Measurements from ENCODE around the gene ZBTB20. TPM values are rescaled to one million over a fixed set of nuclear protein-coding genes. Genes with fewer than 3 reads are reported as not detected.

ZBTB20 gene
- total and polyA plus RNA-seq, 2 donors (not counting 1 experiment from before 2014, with no cell fraction given) = 4.0 to 22.5 TPM

DNA sequence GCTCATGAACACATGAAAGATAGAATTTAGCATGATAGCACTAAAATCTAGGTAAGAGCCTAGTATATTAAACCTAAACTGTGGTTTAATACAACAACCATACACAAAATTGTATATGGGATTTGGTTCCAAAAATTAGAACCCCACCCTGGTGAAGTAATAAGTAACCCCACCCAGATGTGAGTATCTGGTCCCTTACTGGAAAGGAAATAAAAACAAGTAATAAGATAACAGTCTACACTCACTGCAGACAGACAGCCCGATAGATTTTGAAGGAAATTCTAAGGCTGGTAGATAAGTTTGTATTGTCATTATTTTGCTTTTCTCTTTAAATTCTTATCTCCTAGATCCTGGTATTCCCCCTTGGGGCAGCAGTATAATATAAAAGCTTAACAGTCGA is 184.9 kb downstream of the ZBTB20 start:
- no peak overlapping the region for H3K27ac ChIP-seq (ENCODE audit: insufficient read depth, low read length)
- H3K27me3 ChIP-seq (ENCODE audit: control insufficient read depth, insufficient read depth, low read length) = no peaks in the 10 kb centered on the region
- H3K79me2 ChIP-seq (ENCODE audit: control insufficient read depth, insufficient read depth, low read length) = no peaks in the 10 kb centered on the region
- H3K36me3 ChIP-seq (ENCODE audit: control insufficient read depth, insufficient read depth, low read length) = no peaks in the 10 kb centered on the region
- H3K4me3 ChIP-seq (replicated peaks in 1 of 4; ENCODE audit: control extremely low read depth in 1 of 4, insufficient read depth in 1 of 4, low read depth in 3 of 4, low read length in 4 of 4) = no peak overlapping the region
- no peaks in the 10 kb centered on the region for H3K4me1 ChIP-seq (ENCODE audit: control insufficient read depth, extremely low read depth, insufficient read depth, low read length)
- H3K4me2 ChIP-seq (ENCODE audit: extremely low read depth, insufficient read depth, low read length) = no peak overlapping the region
- TF ChIP-seq, protein P1, sequence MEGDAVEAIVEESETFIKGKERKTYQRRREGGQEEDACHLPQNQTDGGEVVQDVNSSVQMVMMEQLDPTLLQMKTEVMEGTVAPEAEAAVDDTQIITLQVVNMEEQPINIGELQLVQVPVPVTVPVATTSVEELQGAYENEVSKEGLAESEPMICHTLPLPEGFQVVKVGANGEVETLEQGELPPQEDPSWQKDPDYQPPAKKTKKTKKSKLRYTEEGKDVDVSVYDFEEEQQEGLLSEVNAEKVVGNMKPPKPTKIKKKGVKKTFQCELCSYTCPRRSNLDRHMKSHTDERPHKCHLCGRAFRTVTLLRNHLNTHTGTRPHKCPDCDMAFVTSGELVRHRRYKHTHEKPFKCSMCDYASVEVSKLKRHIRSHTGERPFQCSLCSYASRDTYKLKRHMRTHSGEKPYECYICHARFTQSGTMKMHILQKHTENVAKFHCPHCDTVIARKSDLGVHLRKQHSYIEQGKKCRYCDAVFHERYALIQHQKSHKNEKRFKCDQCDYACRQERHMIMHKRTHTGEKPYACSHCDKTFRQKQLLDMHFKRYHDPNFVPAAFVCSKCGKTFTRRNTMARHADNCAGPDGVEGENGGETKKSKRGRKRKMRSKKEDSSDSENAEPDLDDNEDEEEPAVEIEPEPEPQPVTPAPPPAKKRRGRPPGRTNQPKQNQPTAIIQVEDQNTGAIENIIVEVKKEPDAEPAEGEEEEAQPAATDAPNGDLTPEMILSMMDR (conservative IDR thresholded peaks at IDR 0.05 in 1 of 2, IDR thresholded peaks at IDR 0.05 in 1 of 2; ENCODE audit: low read depth in 1 of 2, low read length in 2 of 2) = no peak
- TF ChIP-seq EZH2 (IDR thresholded peaks at IDR 0.05; ENCODE audit: low read length, missing control alignments) = no peak
- H2AFZ ChIP-seq (ENCODE audit: low read length) = no peak overlapping the region
- no peak overlapping the region for H3K9ac ChIP-seq (ENCODE audit: insufficient read depth, low read length)
- H3K9me3 ChIP-seq (ENCODE audit: control insufficient read depth, insufficient read depth, low read depth, low read length) = no peaks in the 10 kb centered on the region
- no peak for DNase-seq (ENCODE audit: low read depth in 2 of 2)
- no peaks in the 10 kb centered on the region for H4K20me1 ChIP-seq (ENCODE audit: control insufficient read depth, extremely low read depth, insufficient read depth, low read length)

DNA sequence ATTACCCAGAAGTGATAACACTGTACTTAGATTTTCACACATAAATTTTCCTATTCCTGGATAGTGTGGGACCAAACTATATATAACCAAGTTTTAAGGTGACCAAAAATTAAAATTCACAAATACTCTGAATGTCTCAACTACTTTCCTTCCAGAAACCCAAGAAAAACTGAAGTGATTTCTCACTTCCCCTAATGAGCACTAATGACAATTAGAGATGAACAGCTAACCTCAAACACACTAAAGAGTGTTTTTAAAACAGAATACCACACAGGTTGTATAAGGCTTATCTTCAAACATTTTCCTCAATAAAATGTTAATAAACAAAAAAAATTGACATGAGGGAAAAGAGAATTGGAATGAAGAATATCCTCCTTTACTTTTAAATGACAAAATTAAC is 188.2 kb downstream of the ZBTB20 start:
- H3K9ac ChIP-seq (ENCODE audit: insufficient read depth, low read length) = no peak overlapping the region
- no peak overlapping the region for H3K4me3 ChIP-seq (replicated peaks in 1 of 4; ENCODE audit: control extremely low read depth in 1 of 4, insufficient read depth in 1 of 4, low read depth in 3 of 4, low read length in 4 of 4)
- H3K4me2 ChIP-seq (ENCODE audit: extremely low read depth, insufficient read depth, low read length) = no peak overlapping the region
- H3K27me3 ChIP-seq (ENCODE audit: control insufficient read depth, insufficient read depth, low read length) = no peaks in the 10 kb centered on the region
- H3K9me3 ChIP-seq (ENCODE audit: control insufficient read depth, insufficient read depth, low read depth, low read length) = no peaks in the 10 kb centered on the region
- no peaks in the 10 kb centered on the region for H3K36me3 ChIP-seq (ENCODE audit: control insufficient read depth, insufficient read depth, low read length)
- H3K4me1 ChIP-seq (ENCODE audit: control insufficient read depth, extremely low read depth, insufficient read depth, low read length) = no peaks in the 10 kb centered on the region
- H2AFZ ChIP-seq (ENCODE audit: low read length) = no peak overlapping the region
- no peak overlapping the region for H3K27ac ChIP-seq (ENCODE audit: insufficient read depth, low read length)
- no peaks in the 10 kb centered on the region for H4K20me1 ChIP-seq (ENCODE audit: control insufficient read depth, extremely low read depth, insufficient read depth, low read length)
- no peak for DNase-seq (ENCODE audit: low read depth in 2 of 2)
- TF ChIP-seq, protein P1 (conservative IDR thresholded peaks at IDR 0.05 in 1 of 2, IDR thresholded peaks at IDR 0.05 in 1 of 2; ENCODE audit: low read depth in 1 of 2, low read length in 2 of 2) = no peak
- no peak for TF ChIP-seq EZH2 (IDR thresholded peaks at IDR 0.05; ENCODE audit: low read length, missing control alignments)
- no peaks in the 10 kb centered on the region for H3K79me2 ChIP-seq (ENCODE audit: control insufficient read depth, insufficient read depth, low read length)

DNA sequence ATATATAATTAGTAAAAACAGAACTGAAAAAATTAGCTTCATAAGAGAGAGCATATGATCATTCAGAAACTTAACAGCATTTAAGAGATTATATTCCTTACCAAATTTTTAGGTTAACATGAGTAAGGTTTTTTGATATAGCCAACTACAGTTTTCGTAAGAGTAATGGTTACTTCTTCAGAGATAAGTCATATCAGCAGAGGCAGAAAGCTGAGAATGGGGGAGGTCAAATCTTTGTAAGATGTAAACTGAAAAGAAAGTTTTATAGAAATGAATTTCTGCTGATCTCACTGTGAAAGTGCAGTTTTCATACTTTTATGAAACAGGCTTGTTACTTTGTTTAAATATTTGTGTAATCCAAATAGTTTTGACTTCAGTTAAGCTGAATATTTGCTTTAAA is 193.3 kb downstream of the ZBTB20 start:
- no peak overlapping the region for H3K4me2 ChIP-seq (ENCODE audit: extremely low read depth, insufficient read depth, low read length)
- H3K9ac ChIP-seq (ENCODE audit: insufficient read depth, low read length) = no peak overlapping the region
- TF ChIP-seq, protein P1 (conservative IDR thresholded peaks at IDR 0.05 in 1 of 2, IDR thresholded peaks at IDR 0.05 in 1 of 2; ENCODE audit: low read depth in 1 of 2, low read length in 2 of 2) = no peak
- TF ChIP-seq EZH2 (IDR thresholded peaks at IDR 0.05; ENCODE audit: low read length, missing control alignments) = no peak
- H3K27me3 ChIP-seq (ENCODE audit: control insufficient read depth, insufficient read depth, low read length) = no peaks in the 10 kb centered on the region
- H3K36me3 ChIP-seq (ENCODE audit: control insufficient read depth, insufficient read depth, low read length) = no peaks in the 10 kb centered on the region
- H3K4me3 ChIP-seq (replicated peaks in 1 of 4; ENCODE audit: control extremely low read depth in 1 of 4, insufficient read depth in 1 of 4, low read depth in 3 of 4, low read length in 4 of 4) = no peak overlapping the region
- no peak for DNase-seq (ENCODE audit: low read depth in 2 of 2)
- H3K4me1 ChIP-seq (ENCODE audit: control insufficient read depth, extremely low read depth, insufficient read depth, low read length) = no peaks in the 10 kb centered on the region
- H3K27ac ChIP-seq (ENCODE audit: insufficient read depth, low read length) = no peak overlapping the region
- no peaks in the 10 kb centered on the region for H3K79me2 ChIP-seq (ENCODE audit: control insufficient read depth, insufficient read depth, low read length)
- no peak overlapping the region for H2AFZ ChIP-seq (ENCODE audit: low read length)
- no peaks in the 10 kb centered on the region for H4K20me1 ChIP-seq (ENCODE audit: control insufficient read depth, extremely low read depth, insufficient read depth, low read length)
- no peaks in the 10 kb centered on the region for H3K9me3 ChIP-seq (ENCODE audit: control insufficient read depth, insufficient read depth, low read depth, low read length)
